Measurements from ENCODE around the gene GTF3C2.
"Not testable (repeated sequence)": the region's sequence is repeated elsewhere in the genome, so short reads cannot be mapped to it uniquely, and the experiment has no call there.

Gene GTF3C2

GRCh38 chr2:27353762-27354596 is 2.6 kb downstream of the GTF3C2 start:
- TF ChIP-seq CTCF (IDR thresholded peaks at IDR 0.05; ENCODE audit: low read depth, low read length): no peak
- no peak overlapping the region for H3K4me3 ChIP-seq (ENCODE audit: low read depth, low read length)

- H3K4me3 ChIP-seq (ENCODE audit: low read depth, low read length): not testable (repeated sequence)
Measured at GRCh38 chr2:27353386-27353761, 3.2 kb downstream of the GTF3C2 start.

GRCh38 chr2:27351802-27352598 is 4.6 kb downstream of the GTF3C2 start:
- H3K4me3 ChIP-seq (ENCODE audit: low read depth, low read length): no peak overlapping the region
- no peak for TF ChIP-seq CTCF (IDR thresholded peaks at IDR 0.05; ENCODE audit: low read depth, low read length)

GRCh38 chr2:27350106-27350693 is 6.4 kb downstream of the GTF3C2 start:
- no peak overlapping the region for H3K4me3 ChIP-seq (ENCODE audit: low read depth, low read length)
- TF ChIP-seq CTCF (IDR thresholded peaks at IDR 0.05; ENCODE audit: low read depth, low read length): no peak

GRCh38 chr2:27347641-27348040 is 8.9 kb downstream of the GTF3C2 start:
- H3K4me3 ChIP-seq (ENCODE audit: low read depth, low read length): no peak overlapping the region
- TF ChIP-seq CTCF (IDR thresholded peaks at IDR 0.05; ENCODE audit: low read depth, low read length): no peak

GRCh38 chr2:27336173-27336572 is 20.4 kb downstream of the GTF3C2 start:
- TF ChIP-seq CTCF (IDR thresholded peaks at IDR 0.05; ENCODE audit: low read depth, low read length): no peak
- no peak overlapping the region for H3K4me3 ChIP-seq (ENCODE audit: low read depth, low read length)

GRCh38 chr2:27335311-27335710 is 21.3 kb downstream of the GTF3C2 start:
- no peak overlapping the region for H3K4me3 ChIP-seq (ENCODE audit: low read depth, low read length)
- no peak for TF ChIP-seq CTCF (IDR thresholded peaks at IDR 0.05; ENCODE audit: low read depth, low read length)
